Measurements from ENCODE around the gene TDP1.

DNA sequence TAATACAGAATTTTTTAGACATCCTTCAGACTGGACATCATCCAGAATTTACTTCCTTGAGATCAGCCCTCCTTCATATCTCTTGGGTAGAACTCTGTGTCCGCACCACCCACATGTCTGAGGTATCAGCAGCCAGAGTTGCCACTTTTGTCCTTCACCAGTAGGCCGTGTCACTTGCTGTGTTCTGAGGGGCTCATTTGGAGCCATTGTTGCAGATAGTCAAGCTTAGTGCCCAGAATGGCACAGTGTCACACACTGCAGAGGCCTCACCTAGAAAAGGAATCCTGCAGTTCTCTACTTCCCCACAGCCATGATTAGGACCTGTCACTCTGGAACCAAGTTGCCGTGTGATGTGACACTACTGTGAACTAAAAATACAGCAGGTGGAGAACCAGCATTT is 69.2 kb downstream of the TDP1 start:
- TF ChIP-seq, protein P1, sequence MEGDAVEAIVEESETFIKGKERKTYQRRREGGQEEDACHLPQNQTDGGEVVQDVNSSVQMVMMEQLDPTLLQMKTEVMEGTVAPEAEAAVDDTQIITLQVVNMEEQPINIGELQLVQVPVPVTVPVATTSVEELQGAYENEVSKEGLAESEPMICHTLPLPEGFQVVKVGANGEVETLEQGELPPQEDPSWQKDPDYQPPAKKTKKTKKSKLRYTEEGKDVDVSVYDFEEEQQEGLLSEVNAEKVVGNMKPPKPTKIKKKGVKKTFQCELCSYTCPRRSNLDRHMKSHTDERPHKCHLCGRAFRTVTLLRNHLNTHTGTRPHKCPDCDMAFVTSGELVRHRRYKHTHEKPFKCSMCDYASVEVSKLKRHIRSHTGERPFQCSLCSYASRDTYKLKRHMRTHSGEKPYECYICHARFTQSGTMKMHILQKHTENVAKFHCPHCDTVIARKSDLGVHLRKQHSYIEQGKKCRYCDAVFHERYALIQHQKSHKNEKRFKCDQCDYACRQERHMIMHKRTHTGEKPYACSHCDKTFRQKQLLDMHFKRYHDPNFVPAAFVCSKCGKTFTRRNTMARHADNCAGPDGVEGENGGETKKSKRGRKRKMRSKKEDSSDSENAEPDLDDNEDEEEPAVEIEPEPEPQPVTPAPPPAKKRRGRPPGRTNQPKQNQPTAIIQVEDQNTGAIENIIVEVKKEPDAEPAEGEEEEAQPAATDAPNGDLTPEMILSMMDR (IDR thresholded peaks at IDR 0.05), result no peak
- no peak for TF ChIP-seq POLR2A (IDR thresholded peaks at IDR 0.05)

Data from vagina (tissue), 2 donors.